GM18909 (cell line): ENCODE data around the gene RPL32.
"Not testable (repeated sequence)": the region's sequence is repeated elsewhere in the genome, so short reads cannot be mapped to it uniquely, and the experiment has no call there.

Source experiments
- ATAC-seq: cut with Tn5 transposase; IDR thresholded peaks from one replicate; pipeline ENCODE4 v1.9.1; 2021; ENCODE audit warnings: mild to moderate bottlenecking; ENCODE audit not compliant: unreplicated experiment, poor library complexity

Gene RPL32

DNA sequence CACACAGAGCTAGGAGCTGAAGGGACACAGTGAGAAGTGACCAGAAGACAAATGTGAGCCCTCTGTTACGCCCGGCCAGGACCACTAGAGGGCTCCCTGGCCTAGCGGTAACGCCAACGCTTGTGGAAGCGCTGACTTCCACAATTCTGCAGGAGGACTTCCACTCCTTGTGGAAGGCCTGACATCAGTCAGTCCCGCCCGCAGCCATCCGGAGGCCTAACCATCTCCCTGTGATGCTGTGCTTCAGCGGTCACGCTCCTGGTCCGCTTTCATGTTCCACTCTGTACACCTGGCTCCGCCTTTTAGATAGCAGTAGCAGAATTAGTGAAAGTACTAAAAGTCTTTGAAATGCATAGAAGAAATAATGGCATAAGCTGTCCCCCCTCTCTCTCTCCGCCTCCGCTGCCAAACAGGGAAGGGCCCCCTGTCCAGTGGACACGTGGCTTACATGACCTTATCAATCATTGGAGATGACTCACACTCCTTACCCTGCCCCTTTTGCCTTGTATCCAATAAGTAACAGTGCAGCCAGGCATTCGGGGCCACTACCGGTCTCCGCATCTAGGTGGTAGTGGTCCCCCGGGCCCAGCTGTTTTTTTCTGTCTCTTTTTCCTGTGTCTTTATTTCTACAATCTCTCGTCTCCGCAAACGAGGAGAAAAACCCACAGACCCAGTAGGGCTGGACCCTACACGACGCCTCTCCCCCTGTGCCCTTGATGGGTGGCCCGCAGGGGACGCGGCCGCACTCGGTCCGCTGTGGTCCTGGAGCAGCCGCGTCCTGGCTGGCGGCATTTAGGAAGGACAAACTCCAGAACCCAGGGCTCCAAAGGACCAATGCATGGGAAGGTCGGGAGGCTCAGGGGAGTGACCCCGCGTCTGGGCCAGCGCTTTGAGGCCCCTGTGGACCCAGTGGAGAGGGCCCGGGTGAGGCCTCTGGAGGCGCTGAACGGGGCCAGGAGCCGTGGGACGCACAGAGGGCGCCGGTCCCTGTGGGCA lies 27.0 kb upstream of the RPL32 start:
- peak; percentile 57 for ATAC-seq

GRCh38 chr3:12866836-12867235 lies 25.5 kb upstream of the RPL32 start:
- no peak for ATAC-seq

- no peak for ATAC-seq
These were observed 23.9 kb upstream of the RPL32 start for GRCh38 chr3:12865271-12865670.

- no peak for ATAC-seq
These were observed 21.0 kb upstream of the RPL32 start for GRCh38 chr3:12862387-12862786.

DNA sequence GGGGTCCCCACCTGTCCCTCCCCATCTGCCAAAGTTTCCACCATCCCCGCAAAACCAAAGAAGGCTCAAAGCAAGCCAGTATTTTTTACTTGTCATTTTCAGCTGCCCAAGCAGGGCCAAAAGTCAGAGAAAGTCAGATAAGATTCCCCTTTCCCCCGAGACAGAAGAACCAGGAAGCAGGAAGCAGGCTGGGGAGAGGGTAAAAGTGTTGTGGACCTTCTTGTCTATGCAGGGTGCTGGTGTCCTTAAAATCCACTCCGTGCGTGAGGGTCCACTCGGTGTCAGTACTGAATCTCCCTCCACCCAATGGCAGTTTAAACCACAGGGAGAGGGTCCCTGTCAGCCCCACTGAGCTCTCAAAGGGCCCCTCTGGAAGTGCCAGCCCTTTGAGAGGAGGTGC lies 20.2 kb upstream of the RPL32 start:
- no peak for ATAC-seq

GRCh38 chr3:12859840-12860239 lies 18.5 kb upstream of the RPL32 start:
- ATAC-seq = no peak

DNA sequence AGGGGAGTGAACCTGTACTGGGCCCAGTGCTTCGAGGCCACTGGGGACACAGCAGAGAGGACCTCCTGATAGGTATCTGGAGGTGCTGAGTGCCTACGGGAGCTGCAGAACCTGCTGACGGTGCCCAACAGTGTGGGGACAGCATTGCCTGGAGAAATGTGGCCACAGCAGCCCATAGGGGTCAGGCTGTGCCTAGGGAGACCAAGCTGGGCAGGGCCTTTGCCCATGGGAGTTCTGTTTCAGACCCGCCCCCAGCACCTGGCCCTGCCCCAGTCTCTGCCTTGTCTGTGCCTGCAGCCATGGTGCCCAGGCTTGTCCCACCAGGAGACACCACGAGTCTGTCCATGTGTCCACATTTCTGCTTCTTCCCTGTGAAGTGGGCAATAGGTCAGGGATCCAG lies 15.3 kb upstream of the RPL32 start:
- no peak for ATAC-seq

GRCh38 chr3:12854565-12854964 lies 13.2 kb upstream of the RPL32 start:
- no peak for ATAC-seq

DNA sequence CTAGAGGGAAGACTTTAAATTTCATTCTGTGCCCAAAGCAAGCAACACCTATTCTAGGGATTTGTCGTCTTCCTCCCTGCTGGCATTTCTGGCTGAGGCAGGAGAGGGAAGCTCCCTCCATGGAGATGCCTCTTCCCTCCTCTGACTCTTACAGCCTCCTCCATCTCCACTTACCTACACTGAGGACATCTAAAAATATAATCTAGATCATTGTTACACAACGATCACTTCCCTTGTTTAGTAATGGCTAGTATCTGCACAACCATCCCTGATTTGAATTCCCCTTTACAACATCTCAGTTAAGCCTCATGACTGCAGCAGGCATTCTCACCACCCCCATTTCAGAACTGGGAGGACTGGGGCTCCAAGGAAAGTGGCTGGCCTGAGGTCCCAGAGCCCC lies 12.5 kb upstream of the RPL32 start:
- not testable (repeated sequence) for ATAC-seq

DNA sequence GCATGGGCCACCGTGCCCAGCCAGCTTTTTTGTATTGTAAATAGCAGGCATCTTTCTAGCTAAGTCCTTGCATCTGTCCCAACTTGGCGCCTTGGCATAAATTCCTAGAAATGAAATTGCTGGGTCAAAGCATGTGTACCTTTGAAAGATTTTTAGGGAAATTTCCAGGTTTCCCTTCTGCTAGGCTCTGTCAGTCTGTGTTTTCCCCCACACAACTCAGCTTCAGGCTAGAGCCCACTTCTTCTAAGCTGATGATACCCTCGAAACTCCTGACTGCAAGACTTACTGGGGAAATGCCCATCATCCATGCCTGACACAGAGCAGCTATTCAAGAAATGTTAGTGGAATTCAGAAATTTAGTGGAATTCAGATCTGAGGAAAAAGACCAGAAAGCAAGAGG lies 10.8 kb upstream of the RPL32 start:
- no peak for ATAC-seq

- no peak for ATAC-seq
These were observed 4.4 kb upstream of the RPL32 start for GRCh38 chr3:12845811-12846210.

DNA sequence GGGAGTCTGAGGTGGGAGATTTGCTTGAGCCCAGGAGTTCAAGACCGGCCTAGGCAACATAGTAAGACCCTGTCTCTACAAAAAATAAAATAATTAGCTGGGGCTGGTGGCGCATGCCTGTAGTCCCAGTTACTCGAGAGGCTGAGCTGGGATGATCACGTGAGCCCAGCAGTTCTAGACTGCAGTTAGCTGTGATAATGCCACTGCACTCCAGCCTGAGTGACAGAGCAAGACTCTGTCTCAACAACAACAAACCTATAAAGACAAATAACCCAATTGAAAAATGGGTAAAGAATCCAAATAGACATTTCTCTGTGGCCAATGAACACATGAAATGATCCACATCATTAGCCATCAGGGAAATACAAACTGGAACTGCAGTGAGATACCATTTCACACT lies 1.1 kb upstream of the RPL32 start:
- no peak for ATAC-seq

GRCh38 chr3:12841970-12842328 lies 584 bp upstream of the RPL32 start:
- ATAC-seq = no peak

- ATAC-seq = peak; percentile 37
These were observed 695 bp downstream of the RPL32 start for GRCh38 chr3:12840591-12841148.

GRCh38 chr3:12840148-12840547 lies 1.2 kb downstream of the RPL32 start:
- not testable (repeated sequence) for ATAC-seq

DNA sequence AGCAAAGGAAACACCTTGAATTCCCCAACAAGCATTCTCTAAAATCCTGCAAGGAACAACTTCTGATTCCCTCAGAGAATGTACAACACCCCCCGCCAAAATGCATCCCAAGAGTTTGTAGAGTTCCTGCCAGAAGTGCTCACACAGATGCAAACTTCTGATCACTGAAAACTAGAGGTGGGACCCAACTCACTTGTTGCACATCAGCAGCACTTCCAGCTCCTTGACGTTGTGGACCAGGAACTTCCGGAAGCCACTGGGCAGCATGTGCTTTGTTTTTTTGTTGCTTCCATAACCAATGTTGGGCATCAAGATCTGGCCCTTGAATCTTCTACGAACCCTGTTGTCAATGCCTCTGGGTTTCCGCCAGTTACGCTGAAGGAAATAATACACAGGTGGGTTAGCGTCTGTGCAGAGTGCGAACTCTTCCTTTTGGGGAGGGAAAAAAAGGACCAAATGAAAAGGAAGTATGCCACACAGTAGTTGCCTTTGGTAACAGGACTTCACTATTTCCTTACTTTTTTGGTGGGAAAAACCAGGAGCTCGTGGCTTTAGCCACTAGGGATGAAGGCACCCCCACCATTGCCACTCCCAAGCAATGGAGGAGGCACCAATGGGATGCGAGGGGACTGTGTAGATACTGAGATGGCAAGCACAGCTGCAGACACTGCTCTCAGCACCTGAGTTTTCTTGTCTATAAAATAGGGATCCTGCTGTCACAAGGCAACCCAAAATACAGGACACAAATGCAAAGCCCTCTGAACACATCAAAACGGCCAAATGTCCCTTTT lies 2.0 kb downstream of the RPL32 start:
- no peak for ATAC-seq

GRCh38 chr3:12838179-12838965 lies 3.0 kb downstream of the RPL32 start:
- no peak for ATAC-seq

GRCh38 chr3:12837295-12837986 lies 3.9 kb downstream of the RPL32 start:
- ATAC-seq = no peak

DNA sequence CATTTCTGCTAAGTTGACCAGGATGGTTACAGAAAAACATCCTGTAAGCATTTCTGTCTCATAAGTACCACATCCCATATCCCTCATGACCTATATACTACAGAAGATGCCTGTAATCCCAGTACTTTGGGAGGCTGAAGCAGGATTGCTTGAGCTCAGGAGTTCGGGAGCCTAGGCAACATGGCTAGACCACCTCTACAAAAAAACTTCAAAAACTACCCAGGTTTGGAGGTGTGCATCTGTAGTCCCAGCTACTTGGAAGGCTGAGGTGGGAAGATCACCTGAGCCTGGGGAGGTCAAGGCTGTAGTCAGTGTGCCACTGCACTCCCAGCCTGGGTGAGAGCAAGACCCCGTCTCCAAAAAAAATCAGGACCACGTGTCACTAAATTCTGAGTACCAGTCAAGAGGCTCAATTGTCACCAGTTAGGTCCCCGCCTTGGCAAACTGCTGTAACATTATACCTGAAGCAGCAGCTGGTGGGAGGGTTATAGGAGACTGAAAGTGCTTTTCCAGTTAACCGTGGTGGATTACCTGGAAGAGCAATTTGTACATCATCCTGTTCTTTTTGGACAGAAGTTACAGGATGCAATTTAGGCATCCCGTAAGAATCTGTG lies 6.2 kb downstream of the RPL32 start:
- ATAC-seq = no peak
